ES-I3 (cell line): ENCODE data around the gene IL10.

ENCODE experiments used
- H3K36me3 ChIP-seq: 2 replicates; pipeline ENCODE4 v1.6.1; 2013; ENCODE audit warnings: mild to moderate bottlenecking, low read length, control low read depth, moderate library complexity; ENCODE audit not compliant: insufficient read depth
- H3K4me1 ChIP-seq: 2 replicates; pipeline ENCODE4 v1.6.1; 2013; ENCODE audit warnings: mild to moderate bottlenecking, control low read depth, low read length; ENCODE audit not compliant: insufficient read depth
- H3K9ac ChIP-seq: 2 replicates; pipeline ENCODE4 v1.6.1; 2013; ENCODE audit warnings: low read depth, mild to moderate bottlenecking, low read length, moderate library complexity
- H3K9me3 ChIP-seq: 2 replicates; pipeline ENCODE4 v1.6.1; 2013; ENCODE audit warnings: mild to moderate bottlenecking, low read length, moderate library complexity; ENCODE audit not compliant: control insufficient read depth, insufficient read depth

The IL10 gene

GRCh38 chr1:206725109-206725963, 47.0 kb downstream of the IL10 start:
- Histone ChIP-seq H3K9ac (no peak overlapping the region), H3K9me3 (no peaks in the 10 kb centered on the region), H3K4me1 (peaks cover 11% of the 10 kb centered on the region; the same call in 1 of the 2 replicates), H3K36me3 (peaks cover 13% of the 10 kb centered on the region)

- Histone ChIP-seq H3K4me1 (peaks cover 11% of the 10 kb centered on the region; the same call in 1 of the 2 replicates), H3K36me3 (no peaks in the 10 kb centered on the region; the same call in 1 of the 2 replicates), H3K9me3 (no peaks in the 10 kb centered on the region), H3K9ac (no peak overlapping the region)
Observed at GRCh38 chr1:206723805-206724472, 48.4 kb downstream of the IL10 start.

GRCh38 chr1:206723462-206723804, 48.9 kb downstream of the IL10 start:
- Histone ChIP-seq H3K36me3 (no peaks in the 10 kb centered on the region), H3K9me3 (no peaks in the 10 kb centered on the region), H3K9ac (no peak overlapping the region), H3K4me1 (peaks cover 11% of the 10 kb centered on the region; the same call in 1 of the 2 replicates)

- peaks cover 11% of the 10 kb centered on the region; the same call in 1 of the 2 replicates for H3K4me1 ChIP-seq
- H3K36me3 ChIP-seq = no peaks in the 10 kb centered on the region
- no peak overlapping the region for H3K9ac ChIP-seq
- no peaks in the 10 kb centered on the region for H3K9me3 ChIP-seq
Observed at GRCh38 chr1:206722751-206723461, 49.4 kb downstream of the IL10 start.

- Histone ChIP-seq H3K4me1 (peaks cover 11% of the 10 kb centered on the region; the same call in 1 of the 2 replicates), H3K9me3 (no peaks in the 10 kb centered on the region), H3K36me3 (no peaks in the 10 kb centered on the region), H3K9ac (no peak overlapping the region)
Observed at GRCh38 chr1:206721454-206721853, 50.8 kb downstream of the IL10 start.

GRCh38 chr1:206719169-206719839, 53.0 kb downstream of the IL10 start:
- H3K9ac ChIP-seq = no peak overlapping the region
- H3K4me1 ChIP-seq = peaks cover 11% of the 10 kb centered on the region; the same call in 1 of the 2 replicates
- no peaks in the 10 kb centered on the region for H3K9me3 ChIP-seq
- H3K36me3 ChIP-seq = no peaks in the 10 kb centered on the region

GRCh38 chr1:206717674-206717989, 54.7 kb downstream of the IL10 start:
- H3K9me3 ChIP-seq = no peaks in the 10 kb centered on the region
- 0 out of 2 replicates have a peak, but pooled peaks cover 8% of the 10 kb centered on the region for H3K4me1 ChIP-seq
- H3K9ac ChIP-seq = no peak overlapping the region
- H3K36me3 ChIP-seq = no peaks in the 10 kb centered on the region
